ENCODE measurements around the gene P4HB.

The P4HB gene

DNA sequence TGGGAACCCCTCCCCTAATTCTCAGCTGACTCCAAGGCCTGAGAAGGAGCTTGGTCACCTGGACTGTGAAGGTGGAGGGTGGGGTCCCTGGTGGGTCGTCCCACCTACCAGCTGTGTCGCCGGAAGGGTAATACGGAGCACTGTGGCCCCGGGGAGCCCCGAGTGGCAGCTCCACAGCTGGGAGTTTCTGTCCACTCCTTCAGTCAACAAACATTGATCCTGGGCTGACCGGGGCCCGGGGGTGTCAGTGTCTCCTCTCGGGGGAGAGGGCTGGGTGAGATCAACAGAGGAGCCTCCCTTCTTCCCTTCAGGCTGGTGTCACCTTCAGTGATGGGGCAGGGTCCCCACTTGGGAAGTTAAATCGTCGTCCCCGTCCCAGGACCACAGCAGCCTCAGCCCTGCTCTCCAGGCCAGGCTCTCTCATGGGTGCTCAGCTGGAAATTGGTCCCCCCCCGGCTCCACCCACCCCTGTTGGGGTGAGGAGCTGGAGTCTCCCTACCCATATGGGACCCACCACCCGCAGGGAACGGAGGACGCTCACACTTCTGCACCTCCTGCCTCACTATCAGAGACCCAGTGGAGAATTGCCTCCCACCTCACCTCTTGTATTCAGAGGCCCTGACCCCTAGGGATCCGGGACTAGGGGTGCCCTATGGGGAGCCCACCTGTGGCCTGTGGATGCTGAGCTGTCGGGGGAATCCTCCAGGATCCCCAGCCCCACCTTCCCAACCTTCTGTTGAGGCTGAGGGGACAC is 54.5 kb downstream of the P4HB start:
- Histone ChIP-seq H3K4me1 (ENCODE audit: control insufficient read depth, insufficient read depth, low read length, poor library complexity, severe bottlenecking) (no peaks in the 10 kb centered on the region), H3K36me3 (ENCODE audit: control insufficient read depth, insufficient read depth, low read length) (no peaks in the 10 kb centered on the region), H3K4me3 (ENCODE audit: extremely low read depth, insufficient read depth, low read length, poor library complexity, severe bottlenecking) (no peak overlapping the region), H3K9me3 (ENCODE audit: control insufficient read depth, low read length) (no peaks in the 10 kb centered on the region), H3K27ac (ENCODE audit: low read depth, low read length, severe bottlenecking) (no peak overlapping the region)
- 74 to 82% methylated on average over 12 to 16 of the region's 18 CpGs for WGBS, 2 experiments (ENCODE audit: insufficient coverage in 2 of 2)

GRCh38 chr17:81804559-81805399 is 55.6 kb downstream of the P4HB start:
- H3K27ac ChIP-seq (ENCODE audit: low read depth, low read length, severe bottlenecking): no peak overlapping the region
- H3K36me3 ChIP-seq (ENCODE audit: control insufficient read depth, insufficient read depth, low read length): no peaks in the 10 kb centered on the region
- no peak overlapping the region for H3K4me3 ChIP-seq (ENCODE audit: extremely low read depth, insufficient read depth, low read length, poor library complexity, severe bottlenecking)
- H3K4me1 ChIP-seq (ENCODE audit: control insufficient read depth, insufficient read depth, low read length, poor library complexity, severe bottlenecking): no peaks in the 10 kb centered on the region
- H3K9me3 ChIP-seq (ENCODE audit: control insufficient read depth, low read length): no peaks in the 10 kb centered on the region
- WGBS, 2 experiments (ENCODE audit: insufficient coverage in 2 of 2): 10 to 11% methylated on average over 49 to 59 of the region's 65 CpGs

DNA sequence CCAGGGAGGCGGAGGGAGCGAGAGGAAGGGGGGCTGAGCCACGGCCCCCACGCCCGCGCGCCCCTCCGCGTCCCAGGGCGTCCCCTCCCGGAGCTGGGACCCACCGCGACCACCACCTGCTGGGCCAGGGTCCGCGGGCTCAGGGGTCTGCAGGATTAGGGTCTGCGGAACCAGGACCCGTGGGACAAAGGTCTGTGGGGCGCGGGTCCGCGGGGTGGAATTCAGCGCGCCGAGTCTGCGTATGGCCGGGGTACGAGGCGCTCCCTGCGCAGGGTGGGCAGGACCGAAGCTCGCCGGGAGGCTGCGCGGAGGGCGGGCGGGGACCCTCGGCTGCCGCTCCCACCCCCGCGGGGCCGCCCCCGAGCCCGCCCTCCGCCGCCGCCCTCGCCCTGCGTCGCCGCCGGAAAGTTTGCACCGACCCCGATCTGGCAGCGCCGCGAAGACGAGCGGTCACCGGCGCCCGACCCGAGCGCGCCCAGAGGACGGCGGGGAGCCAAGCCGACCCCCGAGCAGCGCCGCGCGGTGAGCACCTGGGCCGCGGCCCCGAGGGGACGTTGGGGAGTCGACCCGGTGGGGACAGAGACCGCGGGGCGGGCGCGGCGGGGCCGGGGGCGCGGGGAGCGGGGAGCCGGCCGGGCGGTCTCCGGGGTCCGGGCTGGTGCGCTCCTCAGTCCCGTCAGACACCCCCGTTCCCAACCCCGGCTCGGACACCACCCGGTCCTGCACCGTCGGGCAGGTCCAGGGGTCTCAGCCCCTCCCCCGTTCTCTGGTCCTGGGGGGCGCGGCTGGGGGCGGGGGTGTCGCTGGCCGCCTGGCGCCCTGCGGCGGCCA is 56.4 kb downstream of the P4HB start, which contains the start of gene GCGR:
Gene GCGR (plus strand): TSS at position 423 of the 831 bp plus-strand sequence. CDS start 4,869 bp downstream, outside the sequence.
- H3K36me3 ChIP-seq (ENCODE audit: control insufficient read depth, insufficient read depth, low read length): no peaks in the 10 kb centered on the region
- H3K27ac ChIP-seq (ENCODE audit: low read depth, low read length, severe bottlenecking): no peak within 1 kb of the TSS
- H3K4me3 ChIP-seq (ENCODE audit: extremely low read depth, insufficient read depth, low read length, poor library complexity, severe bottlenecking): no peak within 1 kb of the TSS
- H3K4me1 ChIP-seq (ENCODE audit: control insufficient read depth, insufficient read depth, low read length, poor library complexity, severe bottlenecking): no peaks in the 10 kb centered on the region
- 2 to 3% methylated on average over 92 to 99 of the region's 110 CpGs for WGBS, 2 experiments (ENCODE audit: insufficient coverage in 2 of 2)
- H3K9me3 ChIP-seq (ENCODE audit: control insufficient read depth, low read length): no peaks in the 10 kb centered on the region

DNA sequence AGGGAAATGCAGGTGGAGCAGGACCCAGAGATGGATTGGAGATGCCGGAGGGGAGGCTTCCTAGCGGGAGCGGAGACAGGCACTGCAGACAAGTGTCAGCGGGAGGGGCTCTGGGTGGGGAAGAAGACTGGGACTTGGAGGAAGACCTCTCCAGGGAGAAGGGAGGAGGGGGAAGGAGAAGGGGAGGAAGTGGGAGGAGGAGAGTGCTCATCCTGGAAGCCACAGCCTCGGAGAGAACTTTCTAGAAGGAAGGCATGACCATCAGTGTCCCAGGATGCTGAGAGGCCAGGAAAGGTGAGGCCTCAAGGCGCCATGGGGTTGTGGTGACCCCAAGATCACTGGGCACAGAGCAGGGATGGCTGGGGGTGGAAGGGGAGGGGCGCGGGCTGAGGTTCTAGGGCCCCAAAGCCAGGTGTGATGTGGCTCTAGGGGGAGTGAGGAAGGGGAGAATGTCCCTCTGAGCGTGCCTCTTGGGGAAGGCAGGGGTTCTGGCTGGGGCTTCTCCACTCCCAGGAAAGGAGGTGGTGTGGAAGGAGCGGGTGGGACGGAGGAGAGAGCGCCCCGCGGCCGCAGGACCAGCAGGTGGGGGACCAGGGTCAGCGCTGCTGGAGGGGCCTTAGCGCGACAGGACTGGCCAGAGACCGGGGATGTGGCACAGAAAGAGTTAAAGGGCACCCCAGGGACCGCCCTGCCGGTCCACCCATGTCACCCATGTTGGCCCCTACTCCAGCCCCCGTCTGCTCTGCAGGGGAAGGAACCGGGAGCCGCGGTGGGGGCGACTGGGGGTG is 57.3 kb downstream of the P4HB start:
- WGBS, 2 experiments (ENCODE audit: insufficient coverage in 2 of 2): 33 to 36% methylated on average over 20 to 24 of the region's 26 CpGs
- Histone ChIP-seq H3K4me1 (ENCODE audit: control insufficient read depth, insufficient read depth, low read length, poor library complexity, severe bottlenecking) (no peaks in the 10 kb centered on the region), H3K27ac (ENCODE audit: low read depth, low read length, severe bottlenecking) (no peak overlapping the region), H3K36me3 (ENCODE audit: control insufficient read depth, insufficient read depth, low read length) (no peaks in the 10 kb centered on the region), H3K9me3 (ENCODE audit: control insufficient read depth, low read length) (no peaks in the 10 kb centered on the region), H3K4me3 (ENCODE audit: extremely low read depth, insufficient read depth, low read length, poor library complexity, severe bottlenecking) (no peak overlapping the region)

DNA sequence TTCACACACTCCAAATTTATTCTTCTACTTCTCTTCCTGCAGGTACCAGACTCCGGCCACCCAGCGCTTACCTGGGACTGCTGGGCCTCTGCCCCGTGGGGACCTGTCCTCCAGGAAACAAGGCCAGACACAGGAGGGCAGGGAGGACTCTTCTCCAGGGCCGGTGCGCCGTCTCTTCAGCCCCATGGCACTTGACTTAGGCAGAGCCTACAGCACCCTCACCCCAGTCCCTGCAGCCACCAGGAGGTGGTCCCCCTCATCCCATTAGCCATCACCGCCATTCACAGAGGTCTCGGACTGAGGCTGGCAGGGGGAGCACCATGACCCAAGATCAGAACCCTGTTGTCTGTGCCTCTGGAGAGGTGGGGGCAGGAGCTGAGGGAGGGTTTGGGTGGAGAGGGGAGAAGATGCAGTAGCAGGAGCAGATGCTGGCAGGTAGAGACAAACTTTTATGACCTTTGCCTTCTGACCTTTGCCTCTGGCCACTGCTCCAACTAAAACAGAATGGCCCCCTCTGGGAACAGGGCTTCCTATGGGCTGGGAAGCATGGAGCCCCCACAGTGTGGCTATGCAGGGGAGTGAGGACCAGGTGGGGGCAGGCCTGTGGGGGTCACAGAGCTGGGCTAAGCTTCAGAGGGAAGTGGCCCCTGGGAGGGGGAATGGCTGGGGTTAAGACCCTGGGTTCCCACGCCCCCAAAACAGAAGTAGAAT is 58.1 kb downstream of the P4HB start:
- Histone ChIP-seq H3K9me3 (ENCODE audit: control insufficient read depth, low read length) (no peaks in the 10 kb centered on the region), H3K4me3 (ENCODE audit: extremely low read depth, insufficient read depth, low read length, poor library complexity, severe bottlenecking) (no peak overlapping the region), H3K27ac (ENCODE audit: low read depth, low read length, severe bottlenecking) (no peak overlapping the region), H3K4me1 (ENCODE audit: control insufficient read depth, insufficient read depth, low read length, poor library complexity, severe bottlenecking) (no peaks in the 10 kb centered on the region), H3K36me3 (ENCODE audit: control insufficient read depth, insufficient read depth, low read length) (no peaks in the 10 kb centered on the region)
- WGBS, 2 experiments (ENCODE audit: insufficient coverage in 2 of 2): 85 to 89% methylated on average over 7 to 8 of the region's 9 CpGs

GRCh38 chr17:81801327-81801726 is 59.0 kb downstream of the P4HB start:
- no peak overlapping the region for H3K4me3 ChIP-seq (ENCODE audit: extremely low read depth, insufficient read depth, low read length, poor library complexity, severe bottlenecking)
- H3K27ac ChIP-seq (ENCODE audit: low read depth, low read length, severe bottlenecking): no peak overlapping the region
- no peaks in the 10 kb centered on the region for H3K9me3 ChIP-seq (ENCODE audit: control insufficient read depth, low read length)
- no peaks in the 10 kb centered on the region for H3K36me3 ChIP-seq (ENCODE audit: control insufficient read depth, insufficient read depth, low read length)
- 85 to 92% methylated on average over 7 to 9 of the region's 9 CpGs for WGBS, 2 experiments (ENCODE audit: insufficient coverage in 2 of 2)
- no peaks in the 10 kb centered on the region for H3K4me1 ChIP-seq (ENCODE audit: control insufficient read depth, insufficient read depth, low read length, poor library complexity, severe bottlenecking)

- no peaks in the 10 kb centered on the region for H3K9me3 ChIP-seq (ENCODE audit: control insufficient read depth, low read length)
- no peak overlapping the region for H3K27ac ChIP-seq (ENCODE audit: low read depth, low read length, severe bottlenecking)
- H3K4me1 ChIP-seq (ENCODE audit: control insufficient read depth, insufficient read depth, low read length, poor library complexity, severe bottlenecking): no peaks in the 10 kb centered on the region
- H3K4me3 ChIP-seq (ENCODE audit: extremely low read depth, insufficient read depth, low read length, poor library complexity, severe bottlenecking): no peak overlapping the region
- H3K36me3 ChIP-seq (ENCODE audit: control insufficient read depth, insufficient read depth, low read length): no peaks in the 10 kb centered on the region
- WGBS, 2 experiments (ENCODE audit: insufficient coverage in 2 of 2): 49 to 61% methylated on average over 8 of the region's 8 CpGs
These were observed 65.8 kb downstream of the P4HB start for GRCh38 chr17:81794509-81794908.

DNA sequence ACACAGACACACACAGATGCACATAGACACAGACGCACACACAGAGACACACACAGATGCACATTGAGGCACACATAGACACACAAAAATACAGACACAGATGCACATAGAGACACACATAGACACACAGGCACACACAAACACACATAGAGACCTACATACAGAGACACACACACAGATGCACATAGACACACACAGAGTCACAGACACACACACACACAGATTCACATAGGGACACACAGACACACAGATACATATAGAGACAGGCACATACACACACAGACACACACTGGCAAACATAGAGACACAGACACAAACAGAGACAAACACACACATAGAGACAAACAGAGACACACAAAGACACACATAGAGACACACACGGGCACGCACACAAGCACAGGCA is 66.3 kb downstream of the P4HB start:
- no peak overlapping the region for H3K4me3 ChIP-seq (ENCODE audit: extremely low read depth, insufficient read depth, low read length, poor library complexity, severe bottlenecking)
- 81 to 96% methylated on average over 3 of the region's 3 CpGs for WGBS, 2 experiments (ENCODE audit: insufficient coverage in 2 of 2)

More for the DNA sequence above, 66.3 kb downstream of the P4HB start:
- Histone ChIP-seq H3K9me3 (ENCODE audit: control insufficient read depth, low read length) (no peaks in the 10 kb centered on the region), H3K4me1 (ENCODE audit: control insufficient read depth, insufficient read depth, low read length, poor library complexity, severe bottlenecking) (no peaks in the 10 kb centered on the region), H3K27ac (ENCODE audit: low read depth, low read length, severe bottlenecking) (no peak overlapping the region), H3K36me3 (ENCODE audit: control insufficient read depth, insufficient read depth, low read length) (no peaks in the 10 kb centered on the region)
